HEK293 (cell line): ENCODE results near the gene FRAS1.

Source experiments
- ZNF146 ChIP-seq: fragments of 450-650 bp; formaldehyde crosslinking; IDR thresholded peaks from 2 replicates; pipeline ENCODE4 v1.5.1; 2016; ENCODE audit warnings: missing biosample characterization, missing genetic modification characterization
- TF ChIP-seq, protein P1 (sequence below): fragments of 450-650 bp; formaldehyde crosslinking; IDR thresholded peaks from 2 replicates; pipeline ENCODE4 v1.5.1; 2017; ENCODE audit warnings: missing biosample characterization, missing genetic modification characterization
- TF ChIP-seq, protein P2 (sequence below): fragments of 450-650 bp; formaldehyde crosslinking; conservative IDR thresholded peaks from 2 replicates; pipeline ENCODE4 v1.5.1; 2016; ENCODE audit warnings: low read depth, missing biosample characterization, missing genetic modification characterization

DNA sequence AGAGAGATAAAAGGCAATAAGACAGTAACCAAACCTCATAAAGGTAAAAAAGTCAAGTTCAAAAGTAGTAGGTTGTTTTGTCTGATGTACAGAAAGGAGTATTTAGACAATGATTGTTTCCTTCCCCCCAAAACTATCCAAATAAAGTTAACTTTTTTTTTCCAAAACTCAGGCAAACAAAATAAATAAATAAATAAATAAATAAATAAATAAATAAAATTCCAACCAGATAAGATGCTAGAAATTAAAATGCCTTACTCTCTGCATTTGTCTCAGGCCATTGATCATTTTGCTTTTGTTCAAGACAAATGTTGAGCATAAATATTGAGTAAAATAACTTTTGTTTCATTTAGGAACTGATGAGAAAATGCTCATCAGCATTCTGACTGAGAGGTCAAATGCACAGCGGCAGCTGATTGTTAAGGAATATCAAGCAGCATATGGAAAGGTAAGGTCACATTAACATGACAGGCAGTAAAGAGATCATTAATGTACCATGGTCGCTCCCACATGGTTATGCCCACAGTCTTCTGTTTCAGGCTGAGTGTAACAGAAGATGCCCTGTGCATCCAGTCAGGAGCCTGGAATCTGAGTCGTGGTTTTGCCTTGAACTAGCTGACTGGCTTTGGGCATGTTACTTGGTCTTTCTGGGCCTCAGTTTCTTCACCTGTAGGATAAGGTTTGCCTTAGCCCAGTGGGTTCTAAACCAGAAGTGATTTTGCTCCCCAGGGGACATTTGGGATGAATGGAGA, 521.7 kb downstream of the FRAS1 start:
- no peak for TF ChIP-seq ZNF146 (tag by site-specific recombination)
- TF ChIP-seq, protein P1, sequence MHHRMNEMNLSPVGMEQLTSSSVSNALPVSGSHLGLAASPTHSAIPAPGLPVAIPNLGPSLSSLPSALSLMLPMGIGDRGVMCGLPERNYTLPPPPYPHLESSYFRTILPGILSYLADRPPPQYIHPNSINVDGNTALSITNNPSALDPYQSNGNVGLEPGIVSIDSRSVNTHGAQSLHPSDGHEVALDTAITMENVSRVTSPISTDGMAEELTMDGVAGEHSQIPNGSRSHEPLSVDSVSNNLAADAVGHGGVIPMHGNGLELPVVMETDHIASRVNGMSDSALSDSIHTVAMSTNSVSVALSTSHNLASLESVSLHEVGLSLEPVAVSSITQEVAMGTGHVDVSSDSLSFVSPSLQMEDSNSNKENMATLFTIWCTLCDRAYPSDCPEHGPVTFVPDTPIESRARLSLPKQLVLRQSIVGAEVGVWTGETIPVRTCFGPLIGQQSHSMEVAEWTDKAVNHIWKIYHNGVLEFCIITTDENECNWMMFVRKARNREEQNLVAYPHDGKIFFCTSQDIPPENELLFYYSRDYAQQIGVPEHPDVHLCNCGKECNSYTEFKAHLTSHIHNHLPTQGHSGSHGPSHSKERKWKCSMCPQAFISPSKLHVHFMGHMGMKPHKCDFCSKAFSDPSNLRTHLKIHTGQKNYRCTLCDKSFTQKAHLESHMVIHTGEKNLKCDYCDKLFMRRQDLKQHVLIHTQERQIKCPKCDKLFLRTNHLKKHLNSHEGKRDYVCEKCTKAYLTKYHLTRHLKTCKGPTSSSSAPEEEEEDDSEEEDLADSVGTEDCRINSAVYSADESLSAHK (tag by site-specific recombination): no peak
- TF ChIP-seq, protein P2, sequence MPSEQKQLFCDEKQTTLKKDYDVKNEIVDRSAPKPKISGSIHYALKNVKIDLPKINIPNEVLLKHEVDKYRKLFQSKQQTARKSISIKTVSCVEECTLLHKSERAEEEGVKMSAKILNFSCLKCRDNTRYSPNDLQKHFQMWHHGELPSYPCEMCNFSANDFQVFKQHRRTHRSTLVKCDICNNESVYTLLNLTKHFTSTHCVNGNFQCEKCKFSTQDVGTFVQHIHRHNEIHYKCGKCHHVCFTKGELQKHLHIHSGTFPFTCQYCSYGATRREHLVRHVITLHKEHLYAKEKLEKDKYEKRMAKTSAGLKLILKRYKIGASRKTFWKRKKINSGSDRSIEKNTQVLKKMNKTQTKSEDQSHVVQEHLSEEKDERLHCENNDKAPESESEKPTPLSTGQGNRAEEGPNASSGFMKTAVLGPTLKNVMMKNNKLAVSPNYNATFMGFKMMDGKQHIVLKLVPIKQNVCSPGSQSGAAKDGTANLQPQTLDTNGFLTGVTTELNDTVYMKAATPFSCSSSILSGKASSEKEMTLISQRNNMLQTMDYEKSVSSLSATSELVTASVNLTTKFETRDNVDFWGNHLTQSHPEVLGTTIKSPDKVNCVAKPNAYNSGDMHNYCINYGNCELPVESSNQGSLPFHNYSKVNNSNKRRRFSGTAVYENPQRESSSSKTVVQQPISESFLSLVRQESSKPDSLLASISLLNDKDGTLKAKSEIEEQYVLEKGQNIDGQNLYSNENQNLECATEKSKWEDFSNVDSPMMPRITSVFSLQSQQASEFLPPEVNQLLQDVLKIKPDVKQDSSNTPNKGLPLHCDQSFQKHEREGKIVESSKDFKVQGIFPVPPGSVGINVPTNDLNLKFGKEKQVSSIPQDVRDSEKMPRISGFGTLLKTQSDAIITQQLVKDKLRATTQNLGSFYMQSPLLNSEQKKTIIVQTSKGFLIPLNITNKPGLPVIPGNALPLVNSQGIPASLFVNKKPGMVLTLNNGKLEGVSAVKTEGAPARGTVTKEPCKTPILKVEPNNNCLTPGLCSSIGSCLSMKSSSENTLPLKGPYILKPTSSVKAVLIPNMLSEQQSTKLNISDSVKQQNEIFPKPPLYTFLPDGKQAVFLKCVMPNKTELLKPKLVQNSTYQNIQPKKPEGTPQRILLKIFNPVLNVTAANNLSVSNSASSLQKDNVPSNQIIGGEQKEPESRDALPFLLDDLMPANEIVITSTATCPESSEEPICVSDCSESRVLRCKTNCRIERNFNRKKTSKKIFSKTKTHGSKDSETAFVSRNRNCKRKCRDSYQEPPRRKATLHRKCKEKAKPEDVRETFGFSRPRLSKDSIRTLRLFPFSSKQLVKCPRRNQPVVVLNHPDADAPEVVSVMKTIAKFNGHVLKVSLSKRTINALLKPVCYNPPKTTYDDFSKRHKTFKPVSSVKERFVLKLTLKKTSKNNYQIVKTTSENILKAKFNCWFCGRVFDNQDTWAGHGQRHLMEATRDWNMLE (tag by site-specific recombination): peak; percentile 56
